Smooth muscle cell (in vitro differentiated cells): ENCODE data around the gene RAB22A. TPM values are rescaled to one million over a fixed set of nuclear protein-coding genes. Genes with fewer than 3 reads are reported as not detected.
"Not testable (repeated sequence)": the region's sequence is repeated elsewhere in the genome, so short reads cannot be mapped to it uniquely, and the experiment has no call there.

Source experiments
- DNase-seq: peaks from one replicate; lab custom pipeline; 2025; ENCODE audit not compliant: unreplicated experiment; lab: John Stamatoyannopoulos, UW
- H2AFZ ChIP-seq: fragments of 200-600 bp; sonication (generic); 2 replicates; pipeline ENCODE4 v1.6.0; 2016; ENCODE audit warnings: antibody characterized with exemption, low read depth, mild to moderate bottlenecking
- H3F3A ChIP-seq: fragments of 200-600 bp; sonication (generic); 2 replicates; pipeline ENCODE4 v1.6.0; 2017; ENCODE audit warnings: antibody characterized with exemption, low read depth
- H3K27ac ChIP-seq: fragments of 200-600 bp; sonication (generic); 2 replicates; pipeline ENCODE4 v1.5.1; 2016; ENCODE audit warnings: low read depth, mild to moderate bottlenecking
- H3K27me3 ChIP-seq: fragments of 200-600 bp; sonication (generic); 2 replicates; pipeline ENCODE4 v1.6.1; 2016; ENCODE audit warnings: low read depth, mild to moderate bottlenecking
- H3K36me3 ChIP-seq: fragments of 200-600 bp; sonication (generic); 2 replicates; pipeline ENCODE4 v1.5.1; 2016; ENCODE audit warnings: low read depth
- H3K4me1 ChIP-seq: fragments of 200-600 bp; sonication (generic); 2 replicates; pipeline ENCODE4 v1.5.1; 2016; ENCODE audit warnings: low read depth
- H3K4me2 ChIP-seq: fragments of 200-600 bp; sonication (generic); 2 replicates; pipeline ENCODE4 v1.6.0; 2016; ENCODE audit warnings: mild to moderate bottlenecking
- H3K4me3 ChIP-seq: fragments of 200-600 bp; sonication (generic); 2 replicates; pipeline ENCODE4 v1.5.1; 2016; ENCODE audit warnings: mild to moderate bottlenecking
- H3K79me2 ChIP-seq: fragments of 200-600 bp; sonication (generic); 2 replicates; pipeline ENCODE4 v1.6.0; 2016; ENCODE audit warnings: low read depth, mild to moderate bottlenecking
- H3K9ac ChIP-seq: fragments of 200-600 bp; sonication (generic); 2 replicates; pipeline ENCODE4 v1.6.0; 2016; ENCODE audit warnings: low read depth
- H3K9me3 ChIP-seq: fragments of 200-600 bp; sonication (generic); replicated peaks from 2 replicates; pipeline ENCODE4 v1.5.1; 2016; ENCODE audit warnings: low read depth
- H4K20me1 ChIP-seq: fragments of 200-600 bp; sonication (generic); 2 replicates; pipeline ENCODE4 v1.6.0; 2016; ENCODE audit warnings: low read depth
- WGBS: methylation state at CpG from one replicate; pipeline ENCODE4 v1.1.7; 2016; ENCODE audit warnings: low lambda C conversion rate; 5-methylcytosine and 5-hydroxymethylcytosine counted together
- polyA plus RNA-seq: library from polyadenylated mRNA; unstranded; fragments of >200 nt; fragmentation: Nextera tagmentation; extraction: Ambion mirVana; gene quantifications from 2 replicates; pipeline ENCODE4 v1.2.1, GENCODE V29; 2016
- total RNA-seq: library from RNA; depleted of rRNA; stranded (reverse); fragments of >200 nt; gene quantifications from 2 replicates; pipeline ENCODE4 v1.2.3, GENCODE V29; 2014
- TF ChIP-seq, protein P1 (sequence below): fragments of 200-600 bp; sonication (generic); IDR thresholded peaks from 2 replicates; pipeline ENCODE4 v1.5.1; 2017; ENCODE audit warnings: borderline replicate concordance, mild to moderate bottlenecking, antibody characterized with exemption; ENCODE audit not compliant: insufficient read depth, poor library complexity, severe bottlenecking

RAB22A gene
- total and polyA plus RNA-seq, 2 experiments from 2014 or later = 14.0 to 23.7 TPM

DNA sequence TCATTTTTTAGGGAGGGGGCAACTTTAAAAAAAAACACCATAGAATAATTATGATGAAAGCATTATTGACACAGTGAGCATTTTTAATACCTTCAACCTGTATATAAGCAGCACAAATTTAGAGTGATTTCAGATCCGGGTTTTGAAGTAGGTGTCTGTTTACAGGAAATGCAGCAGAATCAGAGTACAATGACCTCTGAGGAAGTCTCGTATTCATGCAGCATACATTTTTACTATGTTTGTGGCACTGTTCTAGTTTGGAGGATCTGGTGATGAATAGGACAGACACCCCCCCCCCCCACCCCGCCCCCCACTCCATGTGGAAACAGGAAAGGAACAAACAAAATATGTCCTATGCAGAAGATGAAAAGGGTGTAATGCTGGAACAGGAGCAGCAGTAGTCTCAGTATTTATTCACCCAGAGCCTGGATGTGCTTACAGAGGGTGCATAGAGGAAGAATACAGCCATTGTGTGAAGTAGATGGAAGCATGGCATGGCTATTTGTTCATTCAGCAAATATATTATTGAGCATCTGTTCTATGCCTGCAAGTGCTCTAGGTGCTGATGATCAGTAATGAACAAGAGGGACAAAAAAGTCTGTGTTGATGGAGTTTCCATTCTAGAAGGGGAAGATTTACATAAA lies 99.2 kb downstream of the RAB22A start:
- 67% methylated on average over 3 of the region's 3 CpGs for WGBS
- Histone ChIP-seq H3K79me2 (peaks cover 88% of the 10 kb centered on the region), H3K36me3 (no peaks in the 10 kb centered on the region), H3K9ac (no peak overlapping the region), H3K4me1 (peaks cover 9% of the 10 kb centered on the region), H3F3A (peaks cover 5% of the 10 kb centered on the region), H3K4me2 (no peak overlapping the region), H3K9me3 (no peaks in the 10 kb centered on the region), H2AFZ (no peak overlapping the region), H3K27me3 (no peaks in the 10 kb centered on the region), H3K27ac (no peak overlapping the region), H3K4me3 (no peak overlapping the region), H4K20me1 (peaks cover 90% of the 10 kb centered on the region)
- TF ChIP-seq, protein P1, sequence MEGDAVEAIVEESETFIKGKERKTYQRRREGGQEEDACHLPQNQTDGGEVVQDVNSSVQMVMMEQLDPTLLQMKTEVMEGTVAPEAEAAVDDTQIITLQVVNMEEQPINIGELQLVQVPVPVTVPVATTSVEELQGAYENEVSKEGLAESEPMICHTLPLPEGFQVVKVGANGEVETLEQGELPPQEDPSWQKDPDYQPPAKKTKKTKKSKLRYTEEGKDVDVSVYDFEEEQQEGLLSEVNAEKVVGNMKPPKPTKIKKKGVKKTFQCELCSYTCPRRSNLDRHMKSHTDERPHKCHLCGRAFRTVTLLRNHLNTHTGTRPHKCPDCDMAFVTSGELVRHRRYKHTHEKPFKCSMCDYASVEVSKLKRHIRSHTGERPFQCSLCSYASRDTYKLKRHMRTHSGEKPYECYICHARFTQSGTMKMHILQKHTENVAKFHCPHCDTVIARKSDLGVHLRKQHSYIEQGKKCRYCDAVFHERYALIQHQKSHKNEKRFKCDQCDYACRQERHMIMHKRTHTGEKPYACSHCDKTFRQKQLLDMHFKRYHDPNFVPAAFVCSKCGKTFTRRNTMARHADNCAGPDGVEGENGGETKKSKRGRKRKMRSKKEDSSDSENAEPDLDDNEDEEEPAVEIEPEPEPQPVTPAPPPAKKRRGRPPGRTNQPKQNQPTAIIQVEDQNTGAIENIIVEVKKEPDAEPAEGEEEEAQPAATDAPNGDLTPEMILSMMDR = no peak
- no peak for DNase-seq

DNA sequence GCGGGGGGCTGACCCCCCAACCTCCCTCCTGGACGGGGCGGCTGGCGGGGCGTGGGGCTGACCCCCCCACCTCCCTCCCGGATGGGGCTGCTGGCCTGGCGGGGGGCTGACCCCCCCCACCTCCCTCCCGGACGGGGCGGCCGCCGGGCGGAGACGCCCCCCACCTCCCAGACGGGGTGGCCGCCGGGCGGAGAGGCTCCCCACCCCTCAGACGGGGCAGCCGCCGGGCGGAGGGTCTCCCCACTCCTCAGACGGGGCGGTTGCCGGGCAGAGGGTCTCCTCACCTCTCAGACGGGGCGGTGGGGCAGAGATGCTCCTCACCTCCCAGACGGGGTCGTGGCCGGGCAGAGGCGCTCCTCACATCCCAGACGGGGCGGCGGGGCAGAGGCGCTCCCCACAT lies 104.7 kb downstream of the RAB22A start:
- H3K4me3 ChIP-seq, H3K9ac ChIP-seq, H3F3A ChIP-seq, DNase-seq, H3K36me3 ChIP-seq, H3K4me1 ChIP-seq, H3K27me3 ChIP-seq, H2AFZ ChIP-seq, H3K27ac ChIP-seq, H3K9me3 ChIP-seq, H3K4me2 ChIP-seq: not testable (repeated sequence)
- Histone ChIP-seq H3K79me2 (peaks cover 79% of the 10 kb centered on the region), H4K20me1 (peaks cover 77% of the 10 kb centered on the region)
- WGBS = no CpG with 5 or more reads among the region's 35 CpGs

DNA sequence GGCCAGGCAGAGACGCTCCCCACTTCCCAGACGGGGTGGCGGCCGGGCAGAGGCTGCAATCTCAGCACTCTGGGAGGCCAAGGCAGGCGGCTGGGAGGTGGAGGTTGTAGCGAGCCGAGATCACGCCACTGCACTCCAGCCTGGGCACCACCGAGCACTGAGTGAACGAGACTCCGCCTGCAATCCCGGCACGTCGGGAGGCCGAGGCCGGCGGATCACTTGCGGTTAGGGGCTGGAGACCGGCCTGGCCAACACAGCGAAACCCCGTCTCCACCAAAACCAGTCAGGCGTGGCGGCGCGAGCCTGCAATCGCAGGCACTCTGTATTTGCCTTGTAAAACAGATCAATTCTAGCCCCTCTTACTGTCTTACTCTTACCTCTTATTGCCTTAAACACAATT lies 105.3 kb downstream of the RAB22A start:
- Histone ChIP-seq H4K20me1 (peaks cover 77% of the 10 kb centered on the region), H3K79me2 (peaks cover 76% of the 10 kb centered on the region)
- DNase-seq, H3K27ac ChIP-seq, H3K36me3 ChIP-seq, H3K9me3 ChIP-seq, H2AFZ ChIP-seq, H3K4me2 ChIP-seq, H3K27me3 ChIP-seq, H3F3A ChIP-seq, H3K9ac ChIP-seq, H3K4me1 ChIP-seq, H3K4me3 ChIP-seq: not testable (repeated sequence)
- 99% methylated on average over 25 of the region's 26 CpGs for WGBS

DNA sequence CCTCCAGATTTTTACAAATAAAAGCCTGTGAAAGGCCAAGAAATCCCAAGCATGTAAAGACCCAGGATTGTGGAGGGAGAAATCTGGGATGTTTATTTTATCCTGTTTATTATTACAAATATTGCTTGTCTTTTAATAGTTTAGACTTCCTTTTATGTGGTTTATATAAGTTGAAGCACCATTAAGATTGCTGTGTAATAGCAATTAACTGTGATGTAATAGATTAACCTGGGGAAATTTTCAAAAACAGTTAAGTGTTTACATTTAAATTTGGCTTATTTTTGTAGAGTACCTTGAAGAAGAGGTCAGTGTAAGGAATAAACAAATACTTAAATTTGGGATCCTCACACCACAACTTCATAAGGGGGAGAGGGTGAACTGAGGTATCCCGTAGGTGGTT lies 106.5 kb downstream of the RAB22A start:
- H4K20me1 ChIP-seq = peaks cover 77% of the 10 kb centered on the region
- H3K27ac ChIP-seq = no peak overlapping the region
- H3K27me3 ChIP-seq = no peaks in the 10 kb centered on the region
- TF ChIP-seq, protein P1 = no peak
- H3K36me3 ChIP-seq = peaks cover 4% of the 10 kb centered on the region
- WGBS = 100% methylated on average over 1 of the region's 1 CpG
- H3K4me3 ChIP-seq = no peak overlapping the region
- H2AFZ ChIP-seq = no peak overlapping the region
- DNase-seq = no peak
- H3K4me1 ChIP-seq = no peaks in the 10 kb centered on the region
- no peak overlapping the region for H3K9ac ChIP-seq
- H3K9me3 ChIP-seq = no peaks in the 10 kb centered on the region
- no peak overlapping the region for H3K4me2 ChIP-seq
- peaks cover 63% of the 10 kb centered on the region for H3K79me2 ChIP-seq
- no peaks in the 10 kb centered on the region for H3F3A ChIP-seq
